ENCODE data around the gene AMZ2.
A peak's percentile ranks its signal among the peaks of the same experiment; 100 is the strongest.
"Not testable (repeated sequence)": the region's sequence is repeated elsewhere in the genome, so short reads cannot be mapped to it uniquely, and the experiment has no call there.

AMZ2 gene

DNA sequence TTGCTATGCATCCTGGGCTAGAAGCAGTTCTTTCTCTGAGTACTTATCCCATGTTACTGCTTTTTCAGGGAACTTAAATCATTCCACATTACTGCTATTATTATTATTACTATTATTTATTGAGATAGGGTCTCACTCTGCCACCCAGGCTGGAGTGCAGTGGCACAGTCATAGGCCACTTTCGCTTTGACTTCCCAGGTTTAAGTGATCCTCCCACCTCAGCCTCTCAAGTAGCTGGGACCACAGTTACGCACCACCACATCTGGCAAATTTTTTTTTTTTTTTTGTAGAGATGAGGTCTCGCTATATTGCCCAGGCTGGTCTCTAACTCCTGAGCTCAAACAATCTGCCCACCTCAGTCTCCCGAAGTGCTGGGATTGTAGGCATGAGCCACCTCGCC lies 28.4 kb upstream of the AMZ2 start:
- DNase-seq: not testable (repeated sequence)

DNA sequence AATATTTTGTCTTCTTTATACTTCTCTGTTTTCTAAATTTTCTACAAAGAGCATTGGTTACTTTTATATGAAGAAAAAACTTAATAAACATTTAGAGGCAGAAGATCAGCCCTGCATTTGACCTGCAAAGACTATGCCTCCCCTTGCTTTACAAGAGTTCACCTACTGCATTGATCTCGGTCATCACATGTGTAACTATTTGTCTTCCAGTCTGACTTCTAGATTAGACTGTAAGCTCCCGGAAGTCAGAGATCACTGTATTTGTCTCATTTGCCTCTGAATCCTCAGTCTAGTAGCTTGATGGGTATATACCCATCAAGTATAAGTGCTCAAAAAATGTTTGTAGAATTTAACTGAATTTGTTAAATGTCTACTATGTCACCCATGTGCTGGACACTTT lies 27.7 kb upstream of the AMZ2 start:
- not testable (repeated sequence) for DNase-seq

DNA sequence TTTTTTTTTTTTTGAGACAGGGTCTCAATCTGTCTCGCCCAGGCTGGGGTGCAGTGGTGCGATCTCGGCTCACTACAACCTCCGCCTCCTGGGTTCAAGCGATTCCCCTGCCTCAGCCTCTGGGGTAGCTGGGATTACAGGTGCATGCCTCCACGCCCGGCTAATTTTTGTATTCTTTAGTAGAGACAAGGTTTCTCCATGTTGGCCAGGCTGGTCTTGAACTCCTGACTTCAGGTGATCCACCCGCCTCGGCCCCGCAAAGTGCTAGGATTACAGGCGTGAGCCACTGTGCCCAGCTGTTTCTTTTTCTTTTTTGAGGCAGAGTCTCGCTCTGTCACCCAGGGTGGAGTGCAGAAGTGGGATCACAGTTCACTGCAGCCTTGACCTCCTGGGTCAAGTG lies 27.1 kb upstream of the AMZ2 start:
- DNase-seq: not testable (repeated sequence)

DNA sequence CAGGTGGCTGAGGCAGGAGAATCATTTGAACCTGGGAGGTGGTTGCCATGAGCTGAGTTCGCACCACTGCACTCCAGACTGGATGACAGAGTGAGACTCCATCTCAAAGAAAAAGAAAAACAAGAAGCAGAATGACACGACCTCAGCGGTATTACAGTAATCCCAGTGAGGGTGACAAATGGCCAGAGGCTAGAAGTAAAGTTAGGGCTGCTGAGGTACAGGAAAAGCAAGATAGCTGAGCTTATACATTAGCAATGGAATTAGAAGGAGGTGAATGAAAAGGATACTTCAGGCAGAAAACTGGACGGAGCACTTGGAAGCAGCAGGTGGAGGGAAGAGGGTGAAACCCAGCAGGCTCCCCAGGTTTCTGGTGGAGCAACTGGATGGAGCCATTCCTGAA lies 26.1 kb upstream of the AMZ2 start:
- no peak for DNase-seq

DNA sequence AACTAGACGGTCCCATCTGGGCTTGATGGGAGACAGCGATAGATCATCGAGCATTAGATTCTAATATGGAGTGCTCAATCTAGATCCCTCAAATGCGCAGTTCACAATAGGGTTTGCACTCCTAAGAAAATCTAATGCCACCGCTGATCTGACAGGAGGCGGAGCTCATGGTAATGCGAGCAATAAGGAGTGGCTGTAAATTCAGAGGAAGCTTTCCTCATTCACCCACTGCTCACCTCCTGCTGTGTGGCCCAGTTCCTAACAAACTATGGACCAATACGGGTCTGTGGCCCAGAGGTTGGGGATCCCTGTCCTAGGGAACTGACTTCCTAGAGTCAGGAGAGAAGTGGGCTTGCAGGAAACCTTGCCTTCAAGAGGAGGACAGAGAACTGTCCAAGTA lies 25.2 kb upstream of the AMZ2 start:
- no peak for DNase-seq

DNA sequence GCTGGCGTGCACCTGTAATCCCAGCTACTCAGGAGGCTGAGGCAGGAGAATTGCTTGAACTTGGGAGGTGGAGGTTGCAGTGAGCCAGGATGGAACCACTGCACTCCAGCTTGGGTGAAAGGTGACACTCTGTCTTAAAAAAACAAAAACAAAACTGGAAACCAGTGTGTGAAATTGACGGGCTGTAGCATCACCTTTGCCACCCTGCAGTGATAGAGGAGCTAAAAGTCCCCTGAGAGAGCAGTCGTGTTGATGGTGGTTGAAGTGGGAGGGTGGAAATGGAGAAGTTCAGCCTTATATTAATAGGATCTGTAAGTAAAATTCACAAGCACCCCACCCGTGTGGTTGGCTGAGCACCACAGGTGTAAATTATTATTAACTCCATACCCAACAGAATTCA lies 22.8 kb upstream of the AMZ2 start:
- DNase-seq: not testable (repeated sequence)

DNA sequence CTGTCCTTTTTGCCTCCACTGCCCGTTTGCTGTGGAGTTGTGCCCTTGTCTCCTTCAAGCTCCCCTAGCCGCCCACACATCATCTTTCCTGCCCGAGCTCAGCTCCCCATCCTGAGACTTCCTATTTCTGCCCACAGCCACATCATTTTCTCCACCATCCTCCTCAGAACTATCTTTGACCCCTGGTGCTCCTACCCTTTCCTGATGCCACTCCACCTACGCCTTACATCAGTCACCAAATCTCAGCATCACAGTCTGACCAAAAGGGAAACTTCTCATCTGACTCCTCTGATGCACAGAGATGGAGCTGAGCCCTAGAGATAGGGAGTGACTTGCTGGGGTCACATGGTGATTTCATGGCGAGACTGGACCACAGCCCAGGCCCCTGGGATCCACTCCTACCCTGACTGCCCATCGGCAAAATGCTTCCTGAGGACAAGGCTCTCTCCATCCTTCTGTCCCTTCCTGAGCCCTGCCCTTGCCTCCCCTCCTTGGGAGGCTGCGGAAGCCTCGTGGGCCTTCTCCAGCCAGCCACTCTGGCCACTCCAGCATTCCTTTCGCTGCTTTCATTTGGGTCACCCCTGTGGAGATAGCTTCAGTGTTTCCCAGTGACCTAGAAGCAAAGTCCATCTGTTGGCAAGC lies 19.7 kb upstream of the AMZ2 start:
- DNase-seq: not testable (repeated sequence)

DNA sequence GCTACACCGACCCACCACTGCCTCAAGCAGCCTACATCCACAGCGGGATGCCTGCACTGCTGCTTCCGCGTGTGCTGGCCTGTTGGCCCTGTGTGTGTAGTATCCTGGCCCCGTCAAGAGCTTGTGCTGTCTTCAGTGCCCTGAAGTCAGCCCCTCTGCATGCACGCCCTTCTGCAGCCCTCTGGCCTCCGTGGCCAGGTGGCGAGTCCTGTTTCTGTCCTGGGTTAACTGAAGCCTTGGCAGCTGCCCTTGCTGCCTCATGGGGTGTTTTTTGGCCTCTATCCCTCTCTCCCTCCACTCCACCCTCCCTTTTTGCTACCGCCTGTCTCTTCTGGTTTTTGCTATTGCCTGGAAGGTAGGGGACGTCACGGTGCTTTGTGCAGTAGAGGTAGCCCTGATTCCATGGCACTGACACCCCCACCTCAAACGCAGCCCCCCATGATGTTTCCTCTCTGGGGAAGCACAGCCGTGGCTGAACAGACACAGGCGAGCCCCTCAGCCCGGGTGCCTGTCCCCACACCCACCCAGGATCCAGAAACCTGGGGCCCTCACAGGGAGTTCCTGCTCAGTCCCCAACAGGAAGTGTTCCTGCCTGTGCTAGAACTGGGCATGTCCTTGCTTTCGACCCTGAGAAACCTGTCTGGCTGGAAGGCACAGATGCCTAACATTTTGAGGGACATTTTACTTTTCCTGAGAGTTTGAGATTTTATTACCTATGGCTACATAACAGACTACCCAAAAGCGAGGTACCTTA lies 18.8 kb upstream of the AMZ2 start:
- DNase-seq: peak in 1 of 58 donors; percentile 29

DNA sequence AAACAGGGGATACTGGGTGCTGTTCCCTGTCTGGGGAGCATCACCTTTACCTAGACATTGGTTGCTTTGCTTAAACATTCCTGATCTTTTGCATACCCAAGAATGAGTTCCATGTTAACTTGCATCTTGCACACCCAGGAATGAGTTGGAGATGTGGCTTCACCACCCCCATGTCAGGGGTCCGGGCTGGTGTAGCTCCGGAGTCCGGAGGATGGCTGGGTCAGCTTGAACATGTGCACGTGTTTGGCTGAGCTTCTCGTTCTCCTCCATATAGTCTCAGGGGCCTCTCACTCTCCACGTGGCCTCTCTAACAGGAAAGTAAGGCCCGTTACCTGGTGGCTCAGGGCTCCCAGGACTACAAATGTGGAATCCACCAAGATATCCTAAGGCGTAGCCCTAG lies 18.2 kb upstream of the AMZ2 start:
- DNase-seq: no peak

DNA sequence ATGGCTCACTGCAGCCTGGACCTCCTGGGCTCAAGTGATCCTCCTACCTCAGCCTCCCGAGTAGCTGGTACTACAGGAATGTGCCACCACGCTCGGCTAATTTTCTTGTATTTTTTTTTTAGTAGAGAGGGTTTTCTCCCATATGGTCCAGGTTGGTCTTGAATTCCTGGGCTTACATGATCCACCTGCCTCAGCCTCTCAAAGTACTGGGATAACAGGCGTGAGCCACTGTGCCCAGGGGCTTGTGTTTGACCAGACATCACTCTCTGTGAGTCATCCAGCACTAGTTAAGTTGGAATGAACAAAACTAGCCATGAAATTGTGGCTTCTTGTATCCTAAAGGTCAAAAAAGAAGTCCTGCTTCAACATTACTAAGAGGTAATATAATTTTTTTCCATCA lies 16.7 kb upstream of the AMZ2 start:
- DNase-seq: not testable (repeated sequence)

DNA sequence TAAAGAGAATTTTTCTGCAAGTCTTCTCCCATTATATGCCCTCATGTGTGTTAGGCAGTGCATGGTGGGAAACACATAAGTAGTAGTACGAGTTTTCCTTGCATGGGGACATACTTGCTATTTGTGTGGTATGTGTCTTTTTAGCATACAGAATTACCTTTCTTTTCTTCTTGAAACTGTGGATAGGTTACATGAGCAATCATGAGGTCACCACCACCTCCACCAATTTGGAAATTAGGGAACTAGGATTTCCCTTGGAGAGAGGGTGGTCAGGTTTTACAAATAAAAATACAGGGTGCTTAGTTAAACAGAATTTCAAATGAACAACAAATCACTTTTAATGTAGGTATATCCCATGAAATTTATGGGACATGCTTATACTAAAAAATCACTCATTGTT lies 16.3 kb upstream of the AMZ2 start:
- DNase-seq: no peak

DNA sequence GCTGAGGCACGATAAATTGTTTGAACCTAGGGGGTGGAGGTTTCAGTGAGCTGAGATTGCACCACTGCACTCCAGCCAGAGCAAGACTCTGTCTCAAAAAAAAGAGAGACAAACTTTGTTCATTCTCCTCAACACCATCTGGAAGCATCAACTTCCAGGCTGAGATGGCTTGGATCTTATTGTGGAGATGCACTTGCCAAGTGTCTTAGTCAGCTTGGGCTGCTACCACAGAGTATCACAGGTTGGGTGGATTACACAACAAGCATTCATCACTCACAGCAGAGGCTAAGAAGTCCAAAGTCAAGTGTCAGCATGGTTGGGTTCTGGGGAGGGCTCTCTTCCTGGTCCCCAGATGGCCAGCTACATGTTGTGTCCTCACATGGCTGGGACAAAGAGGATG lies 15.1 kb upstream of the AMZ2 start:
- not testable (repeated sequence) for DNase-seq

DNA sequence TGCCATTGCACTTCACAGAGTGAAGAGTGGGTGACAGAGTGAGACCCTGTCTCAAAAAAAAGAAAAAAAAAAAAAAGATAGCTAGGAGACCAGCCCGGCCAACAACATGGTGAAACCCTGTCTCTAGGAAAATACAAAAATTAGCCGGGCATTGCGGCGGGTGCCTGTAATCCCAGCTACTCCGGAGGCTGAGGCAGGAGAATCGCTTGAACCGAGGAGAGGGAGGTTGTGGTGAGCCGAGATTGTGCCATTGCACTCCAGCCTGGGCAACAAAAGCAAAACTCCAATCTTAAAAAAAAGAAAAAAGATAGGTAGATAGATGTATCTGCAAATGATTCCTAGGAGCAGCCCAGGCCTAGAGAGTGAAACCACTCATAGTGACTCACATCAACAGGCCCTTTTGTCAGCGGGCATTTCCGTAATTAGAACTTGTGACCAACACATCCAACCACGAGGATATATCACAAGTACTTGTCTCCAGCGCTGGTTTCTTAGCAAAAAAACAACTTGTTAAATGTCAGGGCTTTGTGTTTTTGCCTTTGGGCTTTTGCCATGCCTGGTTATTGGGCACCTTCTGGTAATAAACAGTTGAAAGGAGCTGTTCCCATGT lies 13.0 kb upstream of the AMZ2 start:
- DNase-seq: peak in 29 of 58 donors; percentile 21 to 88 (median 60)

DNA sequence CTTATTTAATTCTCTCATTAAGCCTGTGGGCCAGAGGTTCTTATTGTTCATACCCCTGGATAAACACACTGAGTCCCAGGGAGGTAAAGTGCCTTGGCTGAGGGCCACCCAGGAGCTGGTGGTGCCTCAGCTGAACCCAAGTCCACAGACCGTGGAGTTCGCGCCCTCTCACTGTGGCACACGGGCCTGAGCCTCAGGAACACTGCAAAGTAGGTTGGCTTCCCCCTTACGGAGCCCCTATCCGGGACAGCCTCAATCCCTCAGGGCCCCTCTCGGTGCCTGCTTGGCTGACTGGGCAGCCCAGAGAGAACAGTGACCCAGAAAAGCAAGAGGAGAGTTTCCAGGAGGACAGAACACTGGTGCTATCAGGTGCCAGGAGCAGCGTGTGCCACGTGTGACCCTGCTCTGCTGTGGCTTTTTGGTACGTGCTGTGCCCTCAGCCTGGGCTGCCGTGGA lies 12.5 kb upstream of the AMZ2 start:
- peak in 49 of 58 donors; percentile 8 to 88 (median 65) for DNase-seq

DNA sequence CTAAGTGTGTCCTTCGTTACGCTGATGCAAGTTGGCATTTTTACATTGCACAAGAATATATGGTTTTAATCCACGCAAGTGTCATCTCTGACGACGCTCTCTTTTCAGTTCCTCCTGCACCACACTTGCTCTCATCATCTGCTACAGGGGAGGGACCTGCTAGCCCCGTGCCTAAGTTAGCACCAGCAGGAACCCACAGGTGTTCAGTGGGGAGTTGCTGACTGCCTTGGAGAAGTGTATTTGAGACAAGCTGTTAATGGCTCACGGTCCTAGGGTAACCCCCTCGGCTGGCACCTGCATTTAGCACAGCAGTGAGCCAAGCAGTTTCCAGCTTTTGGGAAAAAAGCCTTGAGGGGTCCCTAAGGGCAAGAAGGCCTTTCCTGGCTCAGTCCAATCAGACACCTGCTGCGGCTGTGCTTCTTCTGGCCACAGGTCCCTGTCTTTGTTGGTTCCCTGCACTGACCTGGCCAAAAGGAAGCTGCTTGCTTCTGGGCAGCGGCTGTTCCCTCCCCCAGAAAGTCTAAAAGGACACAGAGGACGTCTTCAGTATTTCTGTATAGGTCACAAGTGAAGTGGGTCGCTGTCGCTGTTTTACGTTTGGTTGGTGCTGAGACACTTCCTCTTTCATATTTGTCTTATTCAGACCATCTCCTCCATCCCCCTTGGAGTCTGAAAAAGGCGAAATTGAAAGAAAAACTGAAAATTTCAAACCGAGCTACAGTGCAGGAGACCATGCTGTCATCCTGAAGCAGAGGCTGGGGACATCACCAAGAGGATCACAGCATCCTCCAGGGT lies 10.3 kb upstream of the AMZ2 start:
- peak in 1 of 58 donors; percentile 16 for DNase-seq

DNA sequence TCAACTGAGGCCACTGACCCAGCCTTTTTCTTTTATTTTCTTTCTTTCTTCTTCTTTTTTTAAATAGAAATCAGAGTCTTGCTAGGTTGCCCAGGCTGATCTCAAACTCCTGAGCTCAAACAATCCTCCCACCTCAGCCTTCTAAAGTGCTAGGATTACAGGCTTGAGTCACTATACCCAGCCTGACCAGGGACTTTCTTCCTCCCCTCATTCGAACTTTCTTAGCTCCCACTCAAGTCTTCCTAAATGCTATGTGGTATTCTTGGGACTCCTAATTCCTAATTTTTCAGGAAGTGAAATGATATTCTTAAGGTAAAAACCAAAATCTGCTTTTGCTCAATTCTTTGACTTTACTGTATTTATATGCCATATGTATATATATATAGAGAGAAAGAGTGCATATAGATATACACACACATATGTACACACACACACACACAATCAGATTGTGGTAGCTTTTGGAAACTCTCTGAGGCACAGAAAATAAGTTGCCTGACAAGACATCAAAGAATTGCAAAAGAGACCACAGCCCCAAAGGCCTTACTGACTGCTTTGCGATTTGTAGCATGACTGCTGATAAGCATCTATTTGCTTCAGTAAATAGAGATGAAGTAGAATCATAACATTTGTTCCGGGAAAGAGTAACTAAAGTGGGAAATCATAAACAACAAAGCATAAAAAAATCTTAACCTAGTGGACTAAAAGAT lies 9.5 kb upstream of the AMZ2 start:
- no peak for DNase-seq

DNA sequence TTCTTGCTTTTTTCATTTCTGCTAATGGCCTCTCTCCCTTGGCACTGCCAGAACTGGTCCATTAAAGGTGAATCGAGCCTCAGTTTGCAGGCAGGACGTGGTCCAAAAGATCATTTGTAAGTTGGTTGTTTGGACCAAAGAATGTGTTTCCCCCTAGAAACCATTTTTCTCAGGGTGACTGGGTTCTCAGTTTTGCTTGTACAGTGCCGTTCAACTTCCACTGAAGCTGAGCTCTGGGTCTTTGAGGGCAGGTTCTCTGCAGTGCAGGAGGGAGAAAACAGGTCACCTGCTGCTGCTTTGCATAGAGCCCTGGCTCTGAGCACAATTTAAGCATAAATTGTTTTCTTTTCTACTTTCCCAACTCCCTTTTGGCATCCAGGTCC lies 9.0 kb upstream of the AMZ2 start:
- peak in 21 of 58 donors; percentile 12 to 70 (median 37) for DNase-seq

DNA sequence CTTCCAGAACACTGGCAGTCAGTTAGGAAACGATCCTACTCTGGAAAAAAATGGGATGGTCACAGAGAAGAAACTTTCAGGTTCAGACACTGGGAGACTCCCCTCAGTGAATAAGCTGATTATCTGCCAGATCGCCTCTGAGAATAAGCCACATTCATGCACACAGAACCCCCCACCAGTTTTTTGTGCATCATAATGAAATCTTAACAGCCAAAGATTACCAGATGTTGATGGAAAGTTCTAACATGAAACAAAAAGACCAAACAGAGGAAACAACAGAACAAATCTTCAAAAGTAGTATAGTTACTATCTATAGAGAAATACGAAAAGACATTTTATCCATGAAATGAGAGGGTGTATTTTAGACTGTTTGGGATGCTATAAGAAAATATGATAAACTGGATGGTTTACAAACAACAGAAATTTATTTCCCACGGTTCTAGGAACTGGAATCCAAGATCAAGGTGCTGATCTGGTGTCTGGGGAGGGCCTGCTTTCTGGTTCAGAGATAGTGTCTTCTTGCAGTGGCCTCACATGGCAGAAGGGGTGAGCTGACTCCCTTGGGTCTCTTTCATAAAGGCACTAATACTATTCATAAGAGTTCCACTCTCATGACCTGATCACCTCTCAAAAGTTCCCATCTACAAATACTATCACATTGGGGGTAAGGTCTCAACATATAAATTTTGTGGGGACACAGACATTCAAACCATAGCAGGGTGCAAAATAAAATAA lies 8.0 kb upstream of the AMZ2 start:
- DNase-seq: no peak

DNA sequence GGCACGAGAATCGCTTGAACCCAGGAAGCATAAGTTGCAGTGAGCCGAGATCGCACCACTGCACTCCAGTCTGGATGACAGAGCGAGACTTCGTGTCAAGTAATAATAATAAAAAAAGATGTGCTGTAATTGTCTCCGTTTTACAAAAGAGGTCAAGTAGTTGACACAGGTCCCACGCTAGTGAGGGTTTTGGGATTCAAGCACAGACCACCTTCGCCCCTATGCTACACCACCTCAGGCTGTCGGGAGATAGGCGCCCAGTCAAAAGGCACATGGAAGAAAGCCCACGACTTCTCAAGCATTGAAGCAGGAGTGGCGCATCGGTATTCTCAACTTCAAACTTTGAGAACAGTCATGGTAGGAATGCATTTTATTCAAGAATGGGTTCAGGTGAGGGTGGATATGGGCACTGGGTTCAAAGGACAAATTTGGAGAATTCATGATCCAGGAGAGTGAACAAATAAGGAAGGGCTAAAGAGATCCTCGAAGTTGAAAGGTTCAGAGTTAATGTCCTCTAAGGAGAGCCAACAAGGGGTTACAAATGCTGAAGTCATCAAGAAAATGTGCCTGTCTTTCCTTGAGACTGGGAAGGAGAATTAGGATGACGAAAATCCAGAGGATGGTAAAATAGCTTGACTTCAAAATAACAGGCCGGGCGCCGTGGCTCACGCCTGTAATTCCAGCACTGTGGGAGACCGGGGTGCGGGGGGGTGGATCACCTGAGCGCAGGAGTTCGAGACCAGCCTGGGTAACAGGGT lies 1.4 kb upstream of the AMZ2 start:
- DNase-seq: no peak
